ENCODE results near the gene SEMA3C.

SEMA3C gene

GRCh38 chr7:80733333-80733915 lies 185.4 kb downstream of the SEMA3C start:
- TF ChIP-seq CSRNP3 (CRISPR knock-in tag; IDR thresholded peaks at IDR 0.05): no peak
- TF ChIP-seq ZNF565 (CRISPR knock-in tag; conservative IDR thresholded peaks at IDR 0.05; ENCODE audit: low read depth): no peak
- TF ChIP-seq ZC3H10 (CRISPR knock-in tag; IDR thresholded peaks at IDR 0.05): no peak
- no peak for TF ChIP-seq TOX (CRISPR knock-in tag; IDR thresholded peaks at IDR 0.05; ENCODE audit: borderline replicate concordance)
- TF ChIP-seq ZNF8 (CRISPR knock-in tag; IDR thresholded peaks at IDR 0.05): no peak
- TF ChIP-seq ESRRG (CRISPR knock-in tag; IDR thresholded peaks at IDR 0.05): no peak
- TF ChIP-seq ZNF70 (CRISPR knock-in tag; IDR thresholded peaks at IDR 0.05): no peak
- no peak for TF ChIP-seq OSR1 (CRISPR knock-in tag; IDR thresholded peaks at IDR 0.05)
- TF ChIP-seq ZFP30 (CRISPR knock-in tag; IDR thresholded peaks at IDR 0.05): no peak
- no peak for TF ChIP-seq POU6F1 (CRISPR knock-in tag; IDR thresholded peaks at IDR 0.05; ENCODE audit: borderline replicate concordance, low read depth)
- ATAC-seq: no peak

GRCh38 chr7:80732630-80733029 lies 186.2 kb downstream of the SEMA3C start:
- TF ChIP-seq ARNTL (CRISPR knock-in tag; IDR thresholded peaks at IDR 0.05; ENCODE audit: borderline replicate concordance, low read depth) (no peak), TSHZ2 (CRISPR knock-in tag; IDR thresholded peaks at IDR 0.05) (no peak), CSRNP3 (CRISPR knock-in tag; IDR thresholded peaks at IDR 0.05) (no peak)

GRCh38 chr7:80731281-80731680 lies 187.6 kb downstream of the SEMA3C start:
- no peak for ATAC-seq
- TF ChIP-seq CSRNP3 (CRISPR knock-in tag; IDR thresholded peaks at IDR 0.05) (no peak), POU6F1 (CRISPR knock-in tag; IDR thresholded peaks at IDR 0.05; ENCODE audit: borderline replicate concordance, low read depth) (no peak), ARNTL (CRISPR knock-in tag; IDR thresholded peaks at IDR 0.05; ENCODE audit: borderline replicate concordance, low read depth) (no peak)

More at GRCh38 chr7:80732630-80733029, 186.2 kb downstream of the SEMA3C start:
- ATAC-seq: no peak

- TF ChIP-seq SNAI2 (CRISPR knock-in tag; IDR thresholded peaks at IDR 0.05) (no peak), ZNF8 (CRISPR knock-in tag; IDR thresholded peaks at IDR 0.05) (no peak), ZNF70 (CRISPR knock-in tag; IDR thresholded peaks at IDR 0.05) (no peak), TSHZ2 (CRISPR knock-in tag; IDR thresholded peaks at IDR 0.05) (no peak), CREB5 (CRISPR knock-in tag; IDR thresholded peaks at IDR 0.05; ENCODE audit: low read depth) (no peak), OSR1 (CRISPR knock-in tag; IDR thresholded peaks at IDR 0.05) (no peak), RARB (CRISPR knock-in tag; IDR thresholded peaks at IDR 0.05) (no peak)
- peak; percentile 67 for ATAC-seq
These were observed 189.1 kb downstream of the SEMA3C start for GRCh38 chr7:80729591-80730320.

Data from SK-N-SH treated with all-trans-retinoic acid at 6 μM for 48 hours (cell line).